Measurements from ENCODE around the gene TMPRSS11B. TPM values are rescaled to one million over a fixed set of nuclear protein-coding genes. Genes with fewer than 3 reads are reported as not detected.

TMPRSS11B gene
- total RNA-seq, 1 donor from 2014 or later: not detected

- DNase-seq (no peak), ATAC-seq (no peak)
- no peak overlapping the region for H3K27ac ChIP-seq
- H3K9me3 ChIP-seq: no peaks in the 10 kb centered on the region
- TF ChIP-seq, protein P1, sequence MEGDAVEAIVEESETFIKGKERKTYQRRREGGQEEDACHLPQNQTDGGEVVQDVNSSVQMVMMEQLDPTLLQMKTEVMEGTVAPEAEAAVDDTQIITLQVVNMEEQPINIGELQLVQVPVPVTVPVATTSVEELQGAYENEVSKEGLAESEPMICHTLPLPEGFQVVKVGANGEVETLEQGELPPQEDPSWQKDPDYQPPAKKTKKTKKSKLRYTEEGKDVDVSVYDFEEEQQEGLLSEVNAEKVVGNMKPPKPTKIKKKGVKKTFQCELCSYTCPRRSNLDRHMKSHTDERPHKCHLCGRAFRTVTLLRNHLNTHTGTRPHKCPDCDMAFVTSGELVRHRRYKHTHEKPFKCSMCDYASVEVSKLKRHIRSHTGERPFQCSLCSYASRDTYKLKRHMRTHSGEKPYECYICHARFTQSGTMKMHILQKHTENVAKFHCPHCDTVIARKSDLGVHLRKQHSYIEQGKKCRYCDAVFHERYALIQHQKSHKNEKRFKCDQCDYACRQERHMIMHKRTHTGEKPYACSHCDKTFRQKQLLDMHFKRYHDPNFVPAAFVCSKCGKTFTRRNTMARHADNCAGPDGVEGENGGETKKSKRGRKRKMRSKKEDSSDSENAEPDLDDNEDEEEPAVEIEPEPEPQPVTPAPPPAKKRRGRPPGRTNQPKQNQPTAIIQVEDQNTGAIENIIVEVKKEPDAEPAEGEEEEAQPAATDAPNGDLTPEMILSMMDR (IDR thresholded peaks at IDR 0.05): no peak
- no peaks in the 10 kb centered on the region for H3K27me3 ChIP-seq
- H3K4me3 ChIP-seq: no peak overlapping the region
- intact Hi-C loops (cut with DNase I): no loop called here
- H3K4me1 ChIP-seq: no peaks in the 10 kb centered on the region
- H3K36me3 ChIP-seq: no peaks in the 10 kb centered on the region
Measured at GRCh38 chr4:68256284-68256683, 10.8 kb upstream of the TMPRSS11B start.

DNA sequence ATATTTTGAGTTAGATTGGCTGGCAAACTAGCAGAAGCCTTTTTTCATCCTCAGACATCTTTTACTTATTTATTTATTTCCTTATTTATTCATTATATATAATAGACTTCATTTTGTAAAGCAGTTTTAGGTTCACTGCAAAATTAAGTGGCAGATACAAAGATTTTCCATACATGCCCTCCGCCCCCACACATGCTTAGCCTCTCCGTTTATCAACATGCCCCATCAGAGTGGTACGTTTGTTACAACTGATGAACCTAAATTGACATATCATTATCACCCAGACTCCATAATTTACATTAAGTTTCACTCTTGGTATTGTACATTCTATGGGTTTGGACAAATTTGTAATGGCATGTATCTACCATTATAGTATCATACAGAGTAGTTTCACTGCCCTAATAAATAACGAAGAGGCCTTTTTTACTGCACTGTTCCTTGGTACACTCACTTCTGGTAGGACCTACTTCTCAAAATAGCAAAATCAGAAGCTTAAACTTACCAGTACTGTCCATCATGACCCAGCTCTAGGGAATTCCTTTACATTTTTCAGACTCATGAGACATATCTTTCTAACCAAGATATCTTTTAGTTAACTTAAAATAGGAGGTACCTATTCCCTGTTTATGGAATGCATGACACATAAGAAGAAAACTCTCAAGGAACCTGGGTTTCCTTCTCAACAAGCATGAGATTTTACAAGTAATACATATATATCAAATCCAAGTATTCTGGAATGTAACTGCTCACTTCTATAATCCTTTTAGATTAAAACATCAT is 4.8 kb upstream of the TMPRSS11B start:
- ATAC-seq (no peak), DNase-seq (no peak)
- intact Hi-C loops (cut with DNase I): no loop called here
- TF ChIP-seq, protein P1 (IDR thresholded peaks at IDR 0.05): no peak
- no peaks in the 10 kb centered on the region for H3K27me3 ChIP-seq
- no peaks in the 10 kb centered on the region for H3K4me1 ChIP-seq
- H3K27ac ChIP-seq: no peak overlapping the region
- no peak overlapping the region for H3K4me3 ChIP-seq
- no peaks in the 10 kb centered on the region for H3K9me3 ChIP-seq
- no peaks in the 10 kb centered on the region for H3K36me3 ChIP-seq

- H3K9me3 ChIP-seq: no peaks in the 10 kb centered on the region
- no peak overlapping the region for H3K4me3 ChIP-seq
- DNase-seq (no peak), ATAC-seq (no peak)
- intact Hi-C loops (cut with DNase I): no loop called here
- no peaks in the 10 kb centered on the region for H3K4me1 ChIP-seq
- no peaks in the 10 kb centered on the region for H3K27me3 ChIP-seq
- TF ChIP-seq, protein P1 (IDR thresholded peaks at IDR 0.05): no peak
- H3K27ac ChIP-seq: no peak overlapping the region
- H3K36me3 ChIP-seq: no peaks in the 10 kb centered on the region
Measured at GRCh38 chr4:68249434-68249833, 3.9 kb upstream of the TMPRSS11B start.

- DNase-seq (no peak), ATAC-seq (no peak)
- H3K4me1 ChIP-seq: no peaks in the 10 kb centered on the region
- intact Hi-C loops (cut with DNase I): no loop called here
- TF ChIP-seq, protein P1 (IDR thresholded peaks at IDR 0.05): no peak
- no peaks in the 10 kb centered on the region for H3K36me3 ChIP-seq
- H3K9me3 ChIP-seq: no peaks in the 10 kb centered on the region
- H3K27me3 ChIP-seq: no peaks in the 10 kb centered on the region
- H3K27ac ChIP-seq: no peak overlapping the region
- no peak overlapping the region for H3K4me3 ChIP-seq
Measured at GRCh38 chr4:68240620-68241019, 4.9 kb downstream of the TMPRSS11B start.

DNA sequence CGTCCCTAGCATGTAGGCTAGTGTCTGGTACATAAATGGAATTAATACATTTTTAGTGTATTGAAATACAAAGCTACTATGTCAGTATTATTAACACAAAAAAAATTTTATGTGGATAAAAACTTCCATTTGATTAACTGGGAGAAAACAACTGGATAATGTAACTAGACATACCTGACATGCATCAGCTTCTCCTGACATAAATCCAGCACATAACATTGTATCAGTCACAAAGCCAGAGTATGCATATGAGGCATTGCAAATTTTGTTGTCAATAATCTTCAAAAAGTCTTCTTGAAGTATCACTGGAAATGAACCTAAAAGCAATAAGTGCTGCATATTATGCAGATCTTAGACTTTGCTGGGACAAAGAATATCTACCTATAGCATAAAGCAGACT is 16.9 kb downstream of the TMPRSS11B start:
- no peaks in the 10 kb centered on the region for H3K27me3 ChIP-seq
- TF ChIP-seq, protein P1 (IDR thresholded peaks at IDR 0.05): no peak
- intact Hi-C loops (cut with DNase I): no loop called here
- H3K4me3 ChIP-seq: no peak overlapping the region
- ATAC-seq (no peak), DNase-seq (no peak)
- H3K27ac ChIP-seq: no peak overlapping the region
- H3K4me1 ChIP-seq: no peaks in the 10 kb centered on the region
- H3K9me3 ChIP-seq: no peaks in the 10 kb centered on the region
- no peaks in the 10 kb centered on the region for H3K36me3 ChIP-seq
